GM12891 (cell line): ENCODE measurements around the gene MAP4K4.

Source experiments
- PAX5 ChIP-seq: IDR thresholded peaks from 2 replicates; pipeline ENCODE4 v1.6.1; 2011; ENCODE audit warnings: low read length, moderate library complexity, mild to moderate bottlenecking; ENCODE audit not compliant: insufficient read depth, severe bottlenecking
- POLR2A ChIP-seq: IDR thresholded peaks from 2 replicates; pipeline ENCODE4 v1.6.1; 2011; ENCODE audit warnings: low read depth, low read length, control low read depth
- POLR2AphosphoS5 ChIP-seq: IDR thresholded peaks from 2 replicates; pipeline ENCODE4 v1.6.1; 2011; ENCODE audit warnings: low read depth, low read length, control low read depth
- POU2F2 ChIP-seq: IDR thresholded peaks from 2 replicates; pipeline ENCODE4 v1.6.1; 2011; ENCODE audit warnings: low read depth, mild to moderate bottlenecking, control low read depth, low read length, moderate library complexity
- SPI1 ChIP-seq: IDR thresholded peaks from 2 replicates; pipeline ENCODE4 v1.6.1; 2011; ENCODE audit warnings: low read depth, low read length, control low read depth
- TAF1 ChIP-seq: IDR thresholded peaks from 2 replicates; pipeline ENCODE4 v1.6.1; 2011; ENCODE audit warnings: low read depth, low read length, control low read depth

DNA sequence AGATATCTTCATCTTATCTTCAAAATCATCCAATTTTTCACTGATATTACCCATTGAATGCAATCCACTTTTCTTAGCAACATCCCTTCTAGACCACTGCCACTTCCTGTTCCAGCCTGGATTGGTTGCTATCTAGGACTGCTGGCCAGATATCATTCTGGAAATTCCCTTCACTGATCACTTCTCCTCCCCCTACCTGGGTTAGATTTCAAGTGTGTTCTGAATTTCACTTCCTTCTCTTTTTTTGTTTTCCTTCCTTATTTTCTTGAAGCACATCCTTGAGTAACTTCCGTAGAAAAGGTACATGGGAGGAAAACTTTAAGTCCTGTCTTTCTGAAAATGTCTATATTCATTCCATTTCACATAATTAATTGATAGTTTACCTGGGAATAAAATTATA lies 212.3 kb downstream of the MAP4K4 start:
- TF ChIP-seq TAF1 (no peak), POLR2A (no peak), POLR2AphosphoS5 (no peak), SPI1 (no peak), PAX5 (no peak), POU2F2 (no peak)
